SKM-1 treated with dmso at 0.1 percent for 144 hours (cell line): ENCODE measurements around the gene FGD5.

Source experiments
- DNase-seq: peaks from one replicate; lab custom pipeline; 2025; ENCODE audit not compliant: unreplicated experiment; lab: John Stamatoyannopoulos, UW

The FGD5 gene

DNA sequence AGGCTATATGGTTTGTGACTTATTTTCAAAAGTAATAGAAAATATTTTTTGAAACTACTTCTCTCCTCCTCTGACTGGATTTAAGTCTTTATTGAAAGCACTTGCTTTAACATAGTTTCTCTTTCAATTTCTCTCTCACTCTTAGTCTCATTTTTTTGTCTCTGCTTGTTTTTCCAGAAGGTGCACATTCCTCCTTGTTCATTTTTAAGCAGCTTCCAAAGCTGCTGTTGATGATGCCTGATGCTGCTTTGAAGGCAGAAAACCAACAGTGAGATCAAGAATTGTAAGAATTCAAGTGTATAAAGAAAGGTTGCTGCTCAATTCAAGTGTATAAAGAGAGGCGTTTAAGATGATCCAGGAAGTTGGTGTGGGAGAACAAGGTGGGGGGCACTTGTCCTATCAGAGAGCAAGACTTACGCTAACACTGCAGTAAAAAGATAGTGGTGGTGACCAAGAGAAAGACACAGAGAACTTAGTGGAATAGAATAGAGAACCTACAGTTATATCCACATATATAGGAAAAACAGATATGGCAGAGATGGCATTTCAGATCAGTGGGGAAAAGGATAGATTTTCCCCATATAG lies 140.7 kb downstream of the FGD5 start:
- no peak for DNase-seq

DNA sequence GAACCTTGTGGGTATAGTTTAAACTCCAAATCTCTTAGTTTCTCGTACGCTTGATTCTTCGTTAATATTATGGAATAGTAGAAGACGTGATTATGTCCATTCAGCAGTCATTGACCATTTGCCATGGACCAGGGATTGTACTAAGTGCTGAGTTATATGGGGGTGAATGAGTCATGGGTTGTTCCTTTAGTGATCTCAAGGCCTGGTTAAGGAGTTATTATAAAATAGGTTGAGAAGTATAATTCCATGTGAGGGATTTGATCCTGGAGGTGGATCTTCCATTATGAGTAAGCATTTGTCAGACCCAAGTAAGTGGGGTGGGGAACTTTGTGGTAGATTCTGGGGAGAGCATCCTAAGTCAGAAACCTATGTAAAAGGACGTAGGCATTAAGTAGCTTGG lies 144.0 kb downstream of the FGD5 start:
- no peak for DNase-seq

DNA sequence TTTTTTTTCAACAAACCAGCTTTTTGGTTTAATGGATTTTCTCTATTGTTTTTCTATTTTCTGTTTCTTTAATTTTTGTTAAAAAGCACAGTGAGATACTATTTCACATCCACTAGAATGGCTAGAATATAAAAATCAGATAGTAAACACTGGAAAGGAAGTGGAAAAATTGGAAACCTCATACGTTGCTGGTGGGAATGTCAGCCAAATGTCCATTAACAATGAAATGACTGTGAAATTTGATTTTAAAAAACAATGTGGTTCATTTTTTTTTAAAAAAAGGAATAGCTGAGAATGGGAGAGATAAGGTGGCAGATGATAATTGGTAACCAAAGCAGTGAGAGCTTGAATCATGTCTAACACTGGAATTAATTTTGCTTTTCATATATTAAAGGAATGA lies 148.5 kb downstream of the FGD5 start:
- no peak for DNase-seq

DNA sequence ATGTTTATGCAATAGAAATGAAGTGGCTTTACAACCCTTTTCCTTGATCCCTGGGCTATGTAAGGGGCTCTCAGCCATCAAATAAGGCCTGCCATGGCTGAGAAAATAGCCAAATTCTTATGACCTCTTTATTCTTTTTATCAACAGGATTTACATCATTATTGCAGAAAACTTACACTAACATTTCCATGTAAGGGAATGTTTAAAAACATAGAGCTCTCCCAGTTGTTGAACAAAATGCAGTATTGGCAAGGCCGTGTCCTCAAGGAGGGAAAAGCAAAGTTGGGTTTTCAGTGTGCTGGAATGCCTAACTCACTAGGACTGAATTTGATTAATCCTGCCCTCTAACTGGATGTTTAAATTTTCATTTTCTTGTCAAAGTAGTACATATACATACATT lies 150.9 kb downstream of the FGD5 start:
- no peak for DNase-seq

DNA sequence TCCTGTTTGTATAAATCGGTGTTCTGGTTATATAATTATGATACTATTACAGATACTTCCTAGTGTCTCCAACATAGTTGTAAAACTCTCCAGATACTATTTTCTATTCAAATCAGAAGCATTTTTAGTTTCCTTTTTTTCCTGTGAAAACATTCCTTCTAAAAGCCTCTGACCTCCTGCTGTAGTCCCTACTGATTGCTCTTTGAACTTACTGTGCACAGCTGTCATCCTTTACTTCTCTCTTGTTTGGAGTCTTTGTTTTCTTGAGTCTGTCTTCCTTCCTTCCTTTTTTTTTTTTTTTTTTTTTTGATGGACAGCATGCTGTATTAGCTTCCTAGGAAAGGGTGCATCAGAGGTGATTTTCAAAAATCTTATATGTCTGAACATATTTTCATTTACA lies 157.6 kb downstream of the FGD5 start:
- DNase-seq: no peak

DNA sequence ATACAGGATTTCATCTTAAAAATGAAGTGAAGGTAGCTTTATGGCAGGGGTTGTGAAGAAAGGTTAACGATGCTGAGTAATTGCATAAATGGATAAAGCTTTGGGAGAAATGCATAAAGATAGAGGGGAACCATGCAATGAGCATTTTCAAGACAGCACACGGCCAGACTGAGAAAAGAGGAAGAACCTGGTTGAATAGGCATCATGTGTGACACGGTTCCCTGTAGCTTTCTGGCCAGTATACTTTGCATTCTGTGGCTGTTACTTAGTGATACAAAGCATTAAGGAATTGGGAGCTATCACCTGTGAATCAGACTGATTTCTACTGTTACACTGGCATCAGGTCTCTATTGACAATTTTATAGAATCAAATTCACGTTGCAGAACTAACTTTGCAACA lies 161.9 kb downstream of the FGD5 start:
- DNase-seq: peak; percentile 46
